DMS53 treated with DMSO at 0.1 percent for 48 hours (cell line): ENCODE measurements around the gene NDUFV1.
"Not testable (repeated sequence)": the region's sequence is repeated elsewhere in the genome, so short reads cannot be mapped to it uniquely, and the experiment has no call there.

Source experiments
- DNase-seq: peaks from one replicate; lab custom pipeline; 2025; ENCODE audit not compliant: unreplicated experiment; lab: John Stamatoyannopoulos, UW

NDUFV1 gene

GRCh38 chr11:67652965-67653845 is 46.5 kb downstream of the NDUFV1 start:
- no peak for DNase-seq

- no peak for DNase-seq
Observed at GRCh38 chr11:67654225-67654624, 47.5 kb downstream of the NDUFV1 start.

- no peak for DNase-seq
Observed at GRCh38 chr11:67656278-67656922, 49.7 kb downstream of the NDUFV1 start.

DNA sequence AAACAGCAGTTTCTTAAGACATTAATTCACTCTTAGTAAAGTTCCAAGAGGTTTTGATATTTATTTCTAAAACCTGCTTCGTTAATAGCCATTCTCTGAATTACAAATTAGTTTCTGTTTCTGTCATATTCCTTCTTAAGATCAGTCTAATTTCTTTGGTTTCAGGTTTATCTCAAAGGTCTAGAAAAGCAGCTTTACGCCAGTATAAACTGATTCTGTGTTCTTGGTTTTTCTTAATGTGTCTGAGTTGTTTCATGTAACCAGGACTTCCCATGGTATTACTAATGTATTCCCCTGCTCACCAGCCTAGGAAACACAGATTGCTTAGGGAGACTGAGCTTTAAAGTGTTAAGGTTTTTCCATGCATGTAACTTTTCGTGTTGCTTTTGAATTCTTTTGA is 50.6 kb downstream of the NDUFV1 start:
- DNase-seq: no peak

DNA sequence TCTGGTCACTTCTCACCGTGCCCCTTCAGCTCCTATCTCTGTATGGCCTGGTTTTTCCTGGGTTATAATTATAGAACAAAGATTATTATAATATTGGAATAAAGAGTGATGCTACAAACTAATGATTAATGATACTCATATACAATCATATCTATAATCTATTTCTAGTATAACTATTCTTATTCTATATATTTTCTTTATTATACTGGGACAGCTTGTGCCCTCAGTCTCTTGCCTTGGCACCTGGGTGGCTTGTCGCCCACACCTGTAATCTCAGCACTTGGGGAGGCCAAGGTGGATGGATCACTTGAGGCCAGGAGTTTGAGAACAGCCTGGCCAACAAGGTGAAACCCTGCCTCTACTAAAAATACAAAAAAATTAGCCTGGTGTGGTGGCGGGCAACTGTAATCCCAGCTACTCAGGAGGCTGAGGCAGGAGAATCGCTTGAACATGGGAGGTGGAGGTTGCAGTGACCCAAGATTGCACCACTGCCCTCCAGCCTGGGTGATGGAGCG is 53.0 kb downstream of the NDUFV1 start:
- not testable (repeated sequence) for DNase-seq

DNA sequence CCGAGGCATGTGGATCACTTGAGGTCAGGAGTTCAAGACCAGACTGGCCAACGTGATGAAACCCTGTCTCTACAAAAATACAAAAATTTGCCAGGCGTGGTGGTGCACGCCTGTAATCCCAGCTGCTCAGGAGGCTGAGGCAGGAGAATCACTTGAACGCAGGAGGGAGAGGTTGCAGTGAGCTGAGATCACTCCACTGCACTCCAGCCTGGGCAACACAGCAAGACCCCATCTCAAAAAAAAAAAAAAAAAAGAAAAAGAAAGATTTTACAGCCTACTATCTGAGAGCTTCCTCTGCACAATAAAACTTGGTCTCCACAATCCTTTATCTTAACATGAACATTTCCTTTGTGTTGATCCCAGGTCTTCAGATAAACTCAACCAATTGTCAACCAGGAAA is 54.0 kb downstream of the NDUFV1 start:
- not testable (repeated sequence) for DNase-seq
